Measurements from ENCODE around the gene RABL6.
"Not testable (repeated sequence)": the region's sequence is repeated elsewhere in the genome, so short reads cannot be mapped to it uniquely, and the experiment has no call there.

RABL6 gene

GRCh38 chr9:136776947-136777346 is 30.8 kb upstream of the RABL6 start:
- TF ChIP-seq, protein P1, sequence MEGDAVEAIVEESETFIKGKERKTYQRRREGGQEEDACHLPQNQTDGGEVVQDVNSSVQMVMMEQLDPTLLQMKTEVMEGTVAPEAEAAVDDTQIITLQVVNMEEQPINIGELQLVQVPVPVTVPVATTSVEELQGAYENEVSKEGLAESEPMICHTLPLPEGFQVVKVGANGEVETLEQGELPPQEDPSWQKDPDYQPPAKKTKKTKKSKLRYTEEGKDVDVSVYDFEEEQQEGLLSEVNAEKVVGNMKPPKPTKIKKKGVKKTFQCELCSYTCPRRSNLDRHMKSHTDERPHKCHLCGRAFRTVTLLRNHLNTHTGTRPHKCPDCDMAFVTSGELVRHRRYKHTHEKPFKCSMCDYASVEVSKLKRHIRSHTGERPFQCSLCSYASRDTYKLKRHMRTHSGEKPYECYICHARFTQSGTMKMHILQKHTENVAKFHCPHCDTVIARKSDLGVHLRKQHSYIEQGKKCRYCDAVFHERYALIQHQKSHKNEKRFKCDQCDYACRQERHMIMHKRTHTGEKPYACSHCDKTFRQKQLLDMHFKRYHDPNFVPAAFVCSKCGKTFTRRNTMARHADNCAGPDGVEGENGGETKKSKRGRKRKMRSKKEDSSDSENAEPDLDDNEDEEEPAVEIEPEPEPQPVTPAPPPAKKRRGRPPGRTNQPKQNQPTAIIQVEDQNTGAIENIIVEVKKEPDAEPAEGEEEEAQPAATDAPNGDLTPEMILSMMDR (IDR thresholded peaks at IDR 0.05; ENCODE audit: insufficient read depth, low read length, missing control alignments): no peak
- DNase-seq (ENCODE audit: low read depth, low spot score): no peak
- no peak overlapping the region for H3K4me3 ChIP-seq (ENCODE audit: low read depth, low read length)
- ChIA-PET CTCF (interaction anchor here (0.8 to 6.5 kb wide), 5 partner anchors 10 to 258 kb away, joined by 4 to 60 read pairs (median 30); partner anchors contain the start of gene LCN8), POLR2A (no interaction called here)

DNA sequence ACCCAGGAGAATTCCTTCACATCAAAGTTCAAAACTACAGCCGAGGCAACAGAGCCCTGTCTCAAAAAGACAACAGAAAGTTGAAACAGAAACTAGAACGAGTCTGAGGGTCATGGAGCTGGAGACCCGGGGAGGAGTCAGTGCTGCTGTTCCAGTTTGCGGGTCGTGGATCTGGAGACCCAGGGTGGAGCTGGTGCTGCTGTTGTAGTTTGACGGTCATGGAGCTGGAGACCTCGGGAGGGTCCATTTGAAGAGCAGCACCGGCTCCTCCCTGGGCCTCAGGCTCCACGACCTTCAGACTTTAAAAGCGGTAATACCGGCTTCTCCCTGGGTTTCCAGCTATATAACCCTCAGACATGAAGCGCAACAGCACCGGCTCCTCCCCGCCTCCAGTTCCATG is 30.4 kb upstream of the RABL6 start:
- H3K4me3 ChIP-seq (ENCODE audit: low read depth, low read length): no peak overlapping the region
- TF ChIP-seq, protein P1 (IDR thresholded peaks at IDR 0.05; ENCODE audit: insufficient read depth, low read length, missing control alignments): no peak
- CTCF ChIA-PET: interaction anchor here (0.8 to 6.5 kb wide), 9 partner anchors 10 to 287 kb away, joined by 3 to 60 read pairs (median 4); partner anchors contain the start of genes LCN8 and NPDC1
- no peak for DNase-seq (ENCODE audit: low read depth, low spot score)
- POLR2A ChIA-PET: interaction anchor here (1.3 kb wide), 1 partner anchor 49 kb away, joined by 6 read pairs; no protein-coding TSS in a partner anchor

GRCh38 chr9:136779808-136780207 is 27.9 kb upstream of the RABL6 start:
- ChIA-PET CTCF (interaction anchor here (0.7 to 6.5 kb wide), 5 partner anchors 8 to 18 kb away, joined by 3 to 60 read pairs (median 30); no protein-coding TSS in a partner anchor), POLR2A (no interaction called here)
- DNase-seq (ENCODE audit: low read depth, low spot score): no peak
- H3K4me3 ChIP-seq (ENCODE audit: low read depth, low read length): no peak overlapping the region
- TF ChIP-seq, protein P1 (IDR thresholded peaks at IDR 0.05; ENCODE audit: insufficient read depth, low read length, missing control alignments): peak; percentile 1

GRCh38 chr9:136782452-136782851 is 25.3 kb upstream of the RABL6 start:
- H3K4me3 ChIP-seq (ENCODE audit: low read depth, low read length): no peak overlapping the region
- CTCF ChIA-PET: interaction anchor here (1.1 to 2.0 kb wide), 6 partner anchors 12 to 287 kb away, joined by 3 to 5 read pairs (median 4); no protein-coding TSS in a partner anchor
- DNase-seq (ENCODE audit: low read depth, low spot score): no peak
- POLR2A ChIA-PET: no interaction called here
- TF ChIP-seq, protein P1 (IDR thresholded peaks at IDR 0.05; ENCODE audit: insufficient read depth, low read length, missing control alignments): no peak

- H3K4me3 ChIP-seq (ENCODE audit: low read depth, low read length): no peak overlapping the region
- ChIA-PET POLR2A (no interaction called here), CTCF (interaction anchor here (0.8 to 7.0 kb wide), 5 partner anchors 7 to 281 kb away, joined by 3 to 101 read pairs (median 60); no protein-coding TSS in a partner anchor)
- TF ChIP-seq, protein P1 (IDR thresholded peaks at IDR 0.05; ENCODE audit: insufficient read depth, low read length, missing control alignments): no peak
- no peak for DNase-seq (ENCODE audit: low read depth, low spot score)
Measured at GRCh38 chr9:136784249-136784996, 23.3 kb upstream of the RABL6 start.

DNA sequence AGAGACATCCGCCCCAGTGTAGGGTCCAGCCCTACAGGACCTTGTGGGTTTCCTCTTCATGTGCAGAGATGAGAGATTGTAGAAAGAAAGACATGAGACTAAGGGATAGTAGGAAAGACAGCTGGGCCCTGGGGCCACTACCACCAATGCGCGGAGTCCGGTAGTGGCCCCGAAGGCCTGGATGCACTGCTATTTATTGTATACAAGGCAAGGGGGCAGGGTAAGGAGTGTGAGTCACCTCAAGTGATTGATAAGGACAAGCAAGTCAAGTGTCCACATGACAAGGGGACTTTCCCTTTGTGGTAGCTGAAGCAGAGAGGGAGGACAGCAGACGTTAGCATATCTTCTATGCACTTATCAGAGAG is 22.8 kb upstream of the RABL6 start:
- POLR2A ChIA-PET: no interaction called here
- CTCF ChIA-PET: interaction anchor here (1.4 to 7.0 kb wide), 5 partner anchors 8 to 280 kb away, joined by 9 to 101 read pairs (median 60); no protein-coding TSS in a partner anchor
- H3K4me3 ChIP-seq (ENCODE audit: low read depth, low read length): no peak overlapping the region
- no peak for DNase-seq (ENCODE audit: low read depth, low spot score)
- TF ChIP-seq, protein P1 (IDR thresholded peaks at IDR 0.05; ENCODE audit: insufficient read depth, low read length, missing control alignments): no peak

DNA sequence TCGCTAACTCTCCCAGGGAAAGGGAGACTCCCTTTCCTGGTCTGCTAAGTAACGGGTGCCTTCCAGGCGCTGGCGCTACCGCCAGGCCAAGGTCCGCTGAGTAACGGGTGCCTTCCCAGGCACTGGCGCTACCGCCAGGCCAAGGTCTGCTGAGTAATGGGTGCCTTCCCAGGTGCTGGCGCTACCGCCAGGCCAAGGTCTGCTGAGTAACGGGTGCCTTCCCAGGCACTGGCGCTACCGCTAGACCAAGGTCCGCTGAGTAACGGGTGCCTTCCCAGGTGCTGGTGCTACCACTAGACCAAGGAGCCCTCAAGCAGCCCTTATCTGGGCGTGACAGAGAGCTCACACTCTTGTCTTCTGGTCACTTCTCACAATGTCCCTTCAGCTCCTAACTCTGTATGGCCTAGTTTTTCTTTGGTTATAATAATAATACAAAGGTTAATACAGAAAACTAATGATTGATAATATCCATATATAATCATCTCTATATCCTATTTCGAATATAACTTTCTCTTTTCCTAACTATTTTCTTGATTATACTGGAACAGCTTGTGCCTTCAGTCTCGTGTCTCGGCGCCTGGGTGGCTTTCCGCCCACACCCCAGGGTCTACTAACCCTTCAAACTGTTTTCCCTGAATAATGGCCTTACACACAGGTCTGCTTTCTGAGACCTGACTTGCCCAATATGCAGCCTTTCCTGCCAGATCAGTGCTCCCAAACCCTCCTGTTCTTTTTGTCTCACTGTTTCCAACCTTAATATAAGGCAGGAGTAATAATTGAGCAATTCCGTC is 22.0 kb upstream of the RABL6 start:
- CTCF ChIA-PET: interaction anchor here (0.9 to 7.0 kb wide), 11 partner anchors 9 to 303 kb away, joined by 3 to 101 read pairs (median 12); partner anchors contain the start of genes ABCA2, AJM1, FUT7 and SAPCD2
- DNase-seq (ENCODE audit: low read depth, low spot score); H3K4me3 ChIP-seq (ENCODE audit: low read depth, low read length); POLR2A ChIA-PET: not testable (repeated sequence)

All from AG04449 (cell line).